H1 (cell line): ENCODE results near the gene MEIS2. TPM values are rescaled to one million over a fixed set of nuclear protein-coding genes. Genes with fewer than 3 reads are reported as not detected.

ENCODE experiments used
- CTCF ChIA-PET: fragments of 300-600 bp; sonication (Branson Sonifier 250); formaldehyde crosslinking; loops from one replicate; lab custom pipeline; 2021; ENCODE audit not compliant: partially characterized antibody; lab: Charles Lee
- POLR2A ChIA-PET: fragments of 300-600 bp; sonication (Branson Sonifier 250); formaldehyde crosslinking; loops from one replicate; lab custom pipeline; 2021; ENCODE audit warnings: inconsistent platforms; ENCODE audit not compliant: partially characterized antibody; lab: Charles Lee
- DNase-seq, 2 experiments: peaks; one replicate each; pipeline versions ENCODE4 v3.0.0 to v3.0.0-alpha.2; 2010 to 2022; ENCODE audit warnings: low spot score in 2 of 2, low read depth in 1 of 2, mixed read lengths in 1 of 2
- FAIRE-seq: peaks from 2 replicates; lab custom pipeline; 2011; peaks lifted over from hg19 to GRCh38; lab: Jason Lieb, UNC
- H2AFZ ChIP-seq: 2 replicates; pipeline ENCODE4 v1.8.1; 2012; ENCODE audit warnings: low read length, inconsistent platforms
- H2AK5ac ChIP-seq: 2 replicates; pipeline ENCODE4 v1.6.1; 2013; ENCODE audit warnings: low read depth, low read length
- H2BK120ac ChIP-seq: replicated peaks from 2 replicates; pipeline ENCODE3; 2013; ENCODE audit warnings: low read depth, low read length, inconsistent platforms
- H2BK12ac ChIP-seq: 2 replicates; pipeline ENCODE4 v1.6.1; 2013; ENCODE audit warnings: low read depth, low read length
- H2BK15ac ChIP-seq: 2 replicates; pipeline ENCODE4 v1.6.1; 2013; ENCODE audit warnings: low read length
- H2BK20ac ChIP-seq: 2 replicates; pipeline ENCODE4 v1.6.1; 2013; ENCODE audit warnings: low read length
- H2BK5ac ChIP-seq: 2 replicates; pipeline ENCODE4 v1.6.1; 2013; ENCODE audit warnings: low read depth, low read length
- H3K14ac ChIP-seq: 2 replicates; pipeline ENCODE4 v1.6.1; 2013; ENCODE audit warnings: inconsistent platforms; ENCODE audit not compliant: insufficient read length
- H3K18ac ChIP-seq: 2 replicates; pipeline ENCODE4 v1.6.1; 2013; ENCODE audit warnings: low read length; ENCODE audit errors: extremely low read depth
- H3K23ac ChIP-seq: 2 replicates; pipeline ENCODE4 v1.6.1; 2013; ENCODE audit warnings: inconsistent platforms; ENCODE audit not compliant: insufficient read length
- H3K23me2 ChIP-seq: 2 replicates; pipeline ENCODE4 v1.6.1; 2013; ENCODE audit warnings: low read depth, low read length
- H3K27ac ChIP-seq: 2 replicates; pipeline ENCODE4 v1.6.1; 2011; ENCODE audit warnings: low read depth, low read length, inconsistent platforms
- H3K27me3 ChIP-seq, 4 experiments: replicated peaks in 1 of 4; 1 replicate in 1 of 4; 2 replicates in 3 of 4; pipeline versions ENCODE4 v1.6.1 to v1.8.1; 2011 to 2013; ENCODE audit warnings: low read length in 3 of 4, mild to moderate bottlenecking in 3 of 4, inconsistent platforms in 2 of 4, mixed read lengths in 2 of 4, moderate library complexity in 1 of 4; ENCODE audit not compliant: control insufficient read depth in 3 of 4, insufficient read depth in 3 of 4; ENCODE audit errors: extremely low read depth in 1 of 4
- H3K36me3 ChIP-seq, 4 experiments: 2 replicates each; pipeline versions ENCODE4 v1.6.1 to v1.8.1; 2011 to 2013; ENCODE audit warnings: mild to moderate bottlenecking in 4 of 4, low read length in 3 of 4, moderate library complexity in 2 of 4, control low read depth in 1 of 4, inconsistent platforms in 1 of 4; ENCODE audit not compliant: insufficient read depth in 4 of 4, control insufficient read depth in 2 of 4
- H3K4ac ChIP-seq: replicated peaks from 2 replicates; pipeline ENCODE3; 2013; ENCODE audit warnings: low read length, low read depth, mixed read lengths, inconsistent platforms; ENCODE audit not compliant: insufficient read length
- H3K4me1 ChIP-seq, 4 experiments: replicated peaks in 1 of 4; 1 replicate in 1 of 4; 2 replicates in 3 of 4; pipeline versions ENCODE4 v1.6.1 to v1.8.1; 2011 to 2013; ENCODE audit warnings: low read length in 3 of 4, inconsistent platforms in 2 of 4, mixed read lengths in 1 of 4; ENCODE audit not compliant: insufficient read depth in 4 of 4, control insufficient read depth in 3 of 4
- H3K4me2 ChIP-seq, 2 experiments: 2 replicates each; pipeline versions ENCODE4 v1.6.1 to v1.8.1; 2011 to 2013; ENCODE audit warnings: low read depth in 2 of 2, low read length in 2 of 2, control low read depth in 1 of 2, inconsistent platforms in 1 of 2, mild to moderate bottlenecking in 1 of 2; ENCODE audit not compliant: insufficient read depth in 1 of 2
- H3K4me3 ChIP-seq, 4 experiments: fragments of 200-600, 300-600 bp in 1 of 4; sonication (generic), shearing (Covaris generic), sonication (Bioruptor Twin) in 1 of 4; 2 replicates each; pipeline versions ENCODE4 v1.5.1 to v1.8.1; 2011 to 2016; ENCODE audit warnings: low read length in 4 of 4, low read depth in 3 of 4, control low read depth in 2 of 4, inconsistent platforms in 2 of 4, mild to moderate bottlenecking in 2 of 4, mixed read lengths in 1 of 4, moderate library complexity in 1 of 4; ENCODE audit not compliant: insufficient read depth in 2 of 4; ENCODE audit errors: extremely low read depth in 1 of 4
- H3K56ac ChIP-seq: replicated peaks from 2 replicates; pipeline ENCODE3; 2013; ENCODE audit warnings: low read depth, mild to moderate bottlenecking, mixed read lengths, low read length, inconsistent platforms; ENCODE audit not compliant: insufficient read length
- H3K79me1 ChIP-seq: 2 replicates; pipeline ENCODE4 v1.6.1; 2013; ENCODE audit warnings: low read depth, low read length, control low read depth
- H3K79me2 ChIP-seq, 2 experiments: 2 replicates each; pipeline versions ENCODE4 v1.6.1 to v1.8.1; 2012 to 2013; ENCODE audit warnings: low read length in 2 of 2, mild to moderate bottlenecking in 2 of 2, inconsistent platforms in 1 of 2; ENCODE audit not compliant: insufficient read depth in 2 of 2, control insufficient read depth in 1 of 2
- H3K9ac ChIP-seq, 4 experiments: replicated peaks in 1 of 4; 1 replicate in 1 of 4; 2 replicates in 3 of 4; pipeline versions ENCODE4 v1.6.1 to v1.8.1; 2011 to 2013; ENCODE audit warnings: low read depth in 3 of 4, low read length in 3 of 4, control low read depth in 2 of 4, mild to moderate bottlenecking in 2 of 4, moderate library complexity in 2 of 4, inconsistent platforms in 1 of 4; ENCODE audit errors: extremely low read depth in 1 of 4
- H3K9me3 ChIP-seq, 2 experiments: 2 replicates each; pipeline versions ENCODE4 v1.6.1 to v1.8.1; 2012 to 2013; ENCODE audit warnings: mild to moderate bottlenecking in 2 of 2, moderate library complexity in 2 of 2, control low read depth in 1 of 2, inconsistent platforms in 1 of 2, low read depth in 1 of 2, low read length in 1 of 2, mixed read lengths in 1 of 2; ENCODE audit not compliant: insufficient read depth in 2 of 2
- H4K20me1 ChIP-seq, 2 experiments: replicated peaks in 1 of 2; 2 replicates each; pipeline versions ENCODE3 to v1.8.1; 2011 to 2013; ENCODE audit warnings: inconsistent platforms in 2 of 2, low read length in 2 of 2, mild to moderate bottlenecking in 1 of 2; ENCODE audit not compliant: insufficient read depth in 2 of 2, control insufficient read depth in 1 of 2
- H4K5ac ChIP-seq: 2 replicates; pipeline ENCODE4 v1.6.1; 2013; ENCODE audit warnings: low read length, low read depth, mixed read lengths, inconsistent platforms; ENCODE audit not compliant: insufficient read length
- H4K8ac ChIP-seq: 2 replicates; pipeline ENCODE4 v1.8.0; 2013; ENCODE audit warnings: mild to moderate bottlenecking, moderate library complexity, low read length, inconsistent platforms; ENCODE audit not compliant: insufficient read depth; ENCODE audit errors: extremely low read depth
- H4K91ac ChIP-seq: replicated peaks from 2 replicates; pipeline ENCODE3; 2013; ENCODE audit warnings: low read length, mixed read lengths, inconsistent platforms; ENCODE audit not compliant: insufficient read length
- CEBPB ChIP-seq: IDR thresholded peaks from 2 replicates; pipeline ENCODE4 v1.6.1; 2012; ENCODE audit warnings: low read depth, low read length
- TAF7 ChIP-seq: optimal IDR thresholded peaks from 2 replicates; pipeline ENCODE3; 2011; ENCODE audit warnings: low read depth, mild to moderate bottlenecking, inconsistent platforms, low read length, moderate library complexity, borderline replicate concordance
- WGBS, 2 experiments: shearing (Covaris generic) in 1 of 2; methylation state at CpG; one replicate each; pipeline versions ENCODE4 v1.1.6 to v1.1.7; 2013 to 2015; ENCODE audit warnings: low lambda C conversion rate in 2 of 2, mixed read lengths in 2 of 2, inconsistent platforms in 1 of 2, low coverage in 1 of 2, missing lambda C conversion rate in 1 of 2; ENCODE audit not compliant: insufficient replicate concordance in 2 of 2, insufficient coverage in 1 of 2, insufficient read length in 1 of 2; ENCODE audit errors: extremely low coverage in 1 of 2, missing lambda C conversion rate in 1 of 2; 5-methylcytosine and 5-hydroxymethylcytosine counted together
- polyA plus RNA-seq, 7 experiments: library from polyadenylated mRNA; depleted of rRNA in 3 of 7; stranded (reverse) in 5 of 7; unstranded in 2 of 7; fragments of >200 nt in 5 of 7; fragments of 200-250 nt in 2 of 7; gene quantifications; 1 replicate in 5 of 7; 2 replicates in 1 of 7; 4 replicates in 1 of 7; pipeline versions ENCODE4 v1.2.1 to v1.2.3, GENCODE V29; 2011 to 2013; ENCODE audit warnings: missing spikeins in 2 of 7, mixed read lengths in 2 of 7
- total RNA-seq: library from RNA; stranded (reverse); fragmentation: NEBNext Ultra II Directional; extraction: Animal tissue kit (Norgen Biotek cat#: 25700); gene quantifications from 2 replicates; pipeline ENCODE4 v1.2.1, GENCODE V29; 2021
- TF ChIP-seq, protein P1 (sequence below): IDR thresholded peaks from 2 replicates; pipeline ENCODE4 v1.6.1; 2011; ENCODE audit warnings: low read depth, mild to moderate bottlenecking, low read length; ENCODE audit not compliant: insufficient read depth

Gene MEIS2
- total and polyA plus RNA-seq, 2 of the 8 experiments (the other 6 are each of a cell fraction or from before 2014, with no cell fraction given), result 0.22 to 1.2 TPM

DNA sequence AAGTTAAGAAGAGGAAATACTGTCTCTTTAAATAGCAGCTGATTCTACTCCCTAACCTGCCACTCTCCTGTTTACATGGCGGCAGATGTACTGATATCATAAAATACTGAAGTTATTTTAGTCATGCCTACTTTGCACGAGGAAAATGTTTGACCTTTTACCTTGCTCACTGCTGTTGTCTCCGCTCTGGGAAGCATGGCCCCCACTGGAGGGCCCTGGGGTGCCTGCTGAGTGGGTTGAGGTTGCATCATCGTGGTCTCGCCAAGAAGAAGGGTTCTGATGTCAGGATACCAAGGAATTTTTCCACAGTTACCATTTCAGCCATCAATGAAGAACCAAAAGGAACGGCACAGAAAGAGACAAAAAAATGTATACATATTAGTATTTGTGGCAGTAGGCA, 16.7 kb downstream of the MEIS2 start:
- no peak for FAIRE-seq
- Histone ChIP-seq H2BK5ac (no peak overlapping the region), H3K36me3 (no peaks in the 10 kb centered on the region; a peak in 1 of 8 replicates), H3K27me3 (peaks cover 0 to 1% (median 0%) of the 10 kb centered on the region in 4 experiments; a peak in 1 of 7 replicates), H2BK120ac (no peak overlapping the region), H4K91ac (no peak overlapping the region), H2AK5ac (no peak overlapping the region), H3K14ac (no peak overlapping the region), H3K23ac (no peak overlapping the region), H3K9ac (no peak overlapping the region), H2AFZ (no peak overlapping the region), H3K79me2 (no peaks in the 10 kb centered on the region), H3K27ac (no peak overlapping the region), H3K4me2 (no peak overlapping the region), H2BK20ac (no peak overlapping the region), H4K5ac (no peak overlapping the region), H3K56ac (no peak overlapping the region), H4K20me1 (no peaks in the 10 kb centered on the region), H2BK15ac (no peak overlapping the region), H3K18ac (no peak overlapping the region), H4K8ac (no peak overlapping the region; the same call in 1 of the 2 replicates), H3K4ac (no peak overlapping the region), H3K23me2 (no peaks in the 10 kb centered on the region), H2BK12ac (no peak overlapping the region), H3K4me3 (no peak overlapping the region), H3K79me1 (no peaks in the 10 kb centered on the region), H3K4me1 (peaks cover 0 to 7% (median 3%) of the 10 kb centered on the region in 4 experiments; a peak in 1 of 7 replicates), H3K9me3 (no peaks in the 10 kb centered on the region)
- ChIA-PET CTCF (no interaction called here), POLR2A (interaction anchor here (0.6 kb wide), 1 partner anchor 37 kb away, joined by 4 read pairs; no protein-coding TSS in a partner anchor)
- DNase-seq, result no peak
- 81% methylated on average over 6 of the region's 6 CpGs; no CpG with 5 or more reads in 1 of the 2 experiments for WGBS, 2 experiments
- TF ChIP-seq CEBPB, result peak; percentile 78
- TF ChIP-seq, protein P1, sequence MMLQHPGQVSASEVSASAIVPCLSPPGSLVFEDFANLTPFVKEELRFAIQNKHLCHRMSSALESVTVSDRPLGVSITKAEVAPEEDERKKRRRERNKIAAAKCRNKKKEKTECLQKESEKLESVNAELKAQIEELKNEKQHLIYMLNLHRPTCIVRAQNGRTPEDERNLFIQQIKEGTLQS, result peak; percentile 47; the same call in 1 of the 2 replicates
- TF ChIP-seq TAF7, result no peak
